ENCODE results near the gene ZNF502. TPM values are rescaled to one million over a fixed set of nuclear protein-coding genes. Genes with fewer than 3 reads are reported as not detected.

ZNF502 gene
- total and polyA plus RNA-seq, 2 of the 13 experiments (the other 11 are each of a cell fraction or from before 2014, with no cell fraction given), result not detected

- TF ChIP-seq BCLAF1 (IDR thresholded peaks at IDR 0.05) (no peak), SNAI1 (CRISPR knock-in tag; IDR thresholded peaks at IDR 0.05; ENCODE audit: borderline replicate concordance) (no peak), YEATS4 (CRISPR knock-in tag; IDR thresholded peaks at IDR 0.05; ENCODE audit: borderline replicate concordance) (peak; percentile 97), RAD51 (IDR thresholded peaks at IDR 0.05; ENCODE audit: borderline replicate concordance) (no peak), HOXD1 (CRISPR knock-in tag; IDR thresholded peaks at IDR 0.05) (peak; percentile 84), ZNF256 (CRISPR knock-in tag; conservative IDR thresholded peaks at IDR 0.05) (no peak), DDIT3 (CRISPR knock-in tag; IDR thresholded peaks at IDR 0.05) (no peak), SMAD9 (CRISPR knock-in tag; IDR thresholded peaks at IDR 0.05) (no peak), MTF2 (CRISPR knock-in tag; IDR thresholded peaks at IDR 0.05; ENCODE audit: borderline replicate concordance) (peak; percentile 60; the same call in 1 of the 2 replicates), PCBP1 (IDR thresholded peaks at IDR 0.05; ENCODE audit: borderline replicate concordance, low read depth, low read length) (0 out of 2 replicates have a peak, but pooled peaks have one; percentile 77), ZNF317 (CRISPR knock-in tag; IDR thresholded peaks at IDR 0.05) (no peak; the same call in 1 of the 2 replicates), THAP11 (CRISPR knock-in tag; IDR thresholded peaks at IDR 0.05) (peak; percentile 92), MNT (IDR thresholded peaks at IDR 0.05) (peak; percentile 49; the same call in 1 of the 2 replicates), MXD4 (CRISPR knock-in tag; IDR thresholded peaks at IDR 0.05) (peak; percentile 87; the same call in 1 of the 2 replicates), NKX3-1 (CRISPR knock-in tag; IDR thresholded peaks at IDR 0.05) (0 out of 2 replicates have a peak, but pooled peaks have one; percentile 56), ZMAT5 (CRISPR knock-in tag; IDR thresholded peaks at IDR 0.05; ENCODE audit: borderline replicate concordance, low read depth) (no peak), ZFX (CRISPR knock-in tag; IDR thresholded peaks at IDR 0.05; ENCODE audit: low read depth) (peak; percentile 71; the same call in 1 of the 2 replicates), SIX4 (CRISPR knock-in tag; IDR thresholded peaks at IDR 0.05) (0 out of 2 replicates have a peak, but pooled peaks have one; percentile 13), ZBTB46 (CRISPR knock-in tag; IDR thresholded peaks at IDR 0.05; ENCODE audit: borderline replicate concordance) (0 out of 2 replicates have a peak, but pooled peaks have one; percentile 32), E2F1 (CRISPR knock-in tag; IDR thresholded peaks at IDR 0.05) (peak; percentile 99), SCMH1 (CRISPR knock-in tag; IDR thresholded peaks at IDR 0.05; ENCODE audit: borderline replicate concordance) (no peak)
Observed at GRCh38 chr3:44761424-44762169, 49.1 kb downstream of the ZNF502 start, which contains the start of the genes KIAA1143 and KIF15 (continued).

Data from HepG2 (cell line).